HG02798 (cell line): ENCODE results near the gene STX10.
A peak's percentile ranks its signal among the peaks of the same experiment; 100 is the strongest.

Experiments
- ATAC-seq: cut with Tn5 transposase; IDR thresholded peaks from one replicate; pipeline ENCODE4 v1.9.1; 2021; ENCODE audit warnings: mild to moderate bottlenecking; ENCODE audit not compliant: unreplicated experiment, poor library complexity

STX10 gene

GRCh38 chr19:13102666-13103580 is 47.3 kb downstream of the STX10 start, which contains the start of gene LYL1:
Gene LYL1 (minus strand): TSS chr19:13102858. CDS start chr19:13101171, 1,687 bp downstream.
- ATAC-seq = peak; percentile 35

GRCh38 chr19:13102416-13102665 is 47.8 kb downstream of the STX10 start:
- ATAC-seq = no peak

- no peak for ATAC-seq
These were observed 48.4 kb downstream of the STX10 start for GRCh38 chr19:13101590-13102415.

- no peak for ATAC-seq
These were observed 49.2 kb downstream of the STX10 start for GRCh38 chr19:13100841-13101589.

- ATAC-seq = no peak
These were observed 50.1 kb downstream of the STX10 start for GRCh38 chr19:13100031-13100588.

- ATAC-seq = no peak
These were observed 50.8 kb downstream of the STX10 start for GRCh38 chr19:13099073-13099999.

- no peak for ATAC-seq
These were observed 51.7 kb downstream of the STX10 start for GRCh38 chr19:13098277-13099072.

GRCh38 chr19:13097463-13098258 is 52.5 kb downstream of the STX10 start:
- ATAC-seq = no peak

GRCh38 chr19:13097033-13097462 is 53.1 kb downstream of the STX10 start:
- no peak for ATAC-seq

- ATAC-seq = no peak
These were observed 53.9 kb downstream of the STX10 start for GRCh38 chr19:13095934-13096927.

- no peak for ATAC-seq
These were observed 54.8 kb downstream of the STX10 start for GRCh38 chr19:13095393-13095784.

GRCh38 chr19:13094771-13095392 is 55.3 kb downstream of the STX10 start:
- no peak for ATAC-seq

GRCh38 chr19:13094106-13094504 is 56.1 kb downstream of the STX10 start:
- no peak for ATAC-seq
